Left ventricle myocardium inferior (tissue), 1 donor: Measurements from ENCODE around the gene TPRA1. TPM values are rescaled to one million over a fixed set of nuclear protein-coding genes. Genes with fewer than 3 reads are reported as not detected.

Source experiments
- DNase-seq: peaks from one replicate; pipeline ENCODE4 v3.0.0-alpha.2; 2020
- H3K27ac ChIP-seq: fragments of 200-600 bp; replicated peaks from 2 replicates; pipeline ENCODE4 v1.8.0; 2021
- H3K27me3 ChIP-seq: fragments of 200-600 bp; 2 replicates; pipeline ENCODE4 v1.8.0; 2021; ENCODE audit warnings: low read depth
- H3K36me3 ChIP-seq: fragments of 200-600 bp; 2 replicates; pipeline ENCODE4 v1.8.0; 2021
- H3K4me1 ChIP-seq: fragments of 200-600 bp; 2 replicates; pipeline ENCODE4 v1.8.0; 2021
- H3K4me3 ChIP-seq: fragments of 200-600 bp; 2 replicates; pipeline ENCODE4 v1.8.0; 2021; ENCODE audit warnings: mild to moderate bottlenecking, moderate library complexity
- H3K9me3 ChIP-seq: fragments of 200-600 bp; replicated peaks from 2 replicates; pipeline ENCODE4 v1.8.0; 2021
- CTCF ChIP-seq: fragments of 200-600 bp; IDR thresholded peaks from 2 replicates; pipeline ENCODE4 v1.8.0; 2021; ENCODE audit warnings: antibody characterized with exemption, mild to moderate bottlenecking, borderline replicate concordance
- intact Hi-C: fragments of 100-400 bp; cut with micrococcal nuclease; formaldehyde crosslinking; loops from one replicate; pipeline ENCODE4 v1.11.0; 2022
- total RNA-seq: library from RNA; stranded (reverse); fragmentation: NEBNext Ultra II Directional; extraction: Animal tissue kit (Norgen Biotek cat#: 25700); gene quantifications from one replicate; pipeline ENCODE4 v1.2.1, GENCODE V29; 2021
- donor health status: DM: no; HTN: yes; CAD: no; lungs with severe emphysema.

The TPRA1 gene
- total RNA-seq, 1 donor from 2014 or later = 17.4 TPM

- intact Hi-C loops = no loop called here
- Histone ChIP-seq H3K4me3 (no peak overlapping the region), H3K36me3 (peaks cover 8% of the 10 kb centered on the region), H3K4me1 (no peaks in the 10 kb centered on the region), H3K27ac (no peak overlapping the region), H3K27me3 (peaks cover 10% of the 10 kb centered on the region), H3K9me3 (no peaks in the 10 kb centered on the region)
- no peak for DNase-seq
- TF ChIP-seq CTCF = no peak
Measured at GRCh38 chr3:127565711-127566110, 24.8 kb downstream of the TPRA1 start.

GRCh38 chr3:127560051-127560787 is 30.3 kb downstream of the TPRA1 start:
- H3K4me1 ChIP-seq = no peaks in the 10 kb centered on the region
- no peak overlapping the region for H3K4me3 ChIP-seq
- TF ChIP-seq CTCF = no peak
- peaks cover 10% of the 10 kb centered on the region for H3K27me3 ChIP-seq
- H3K36me3 ChIP-seq = no peaks in the 10 kb centered on the region
- H3K27ac ChIP-seq = no peak overlapping the region
- intact Hi-C loops = no loop called here
- no peak for DNase-seq
- no peaks in the 10 kb centered on the region for H3K9me3 ChIP-seq

- no peak for TF ChIP-seq CTCF
- Histone ChIP-seq H3K36me3 (no peaks in the 10 kb centered on the region), H3K4me3 (no peak overlapping the region), H3K27ac (no peak overlapping the region), H3K27me3 (no peaks in the 10 kb centered on the region), H3K9me3 (no peaks in the 10 kb centered on the region), H3K4me1 (peaks cover 4% of the 10 kb centered on the region)
- no peak for DNase-seq
- intact Hi-C loops = no loop called here
Measured at GRCh38 chr3:127556565-127556964, 34.0 kb downstream of the TPRA1 start.

- Histone ChIP-seq H3K27me3 (no peaks in the 10 kb centered on the region), H3K9me3 (no peaks in the 10 kb centered on the region), H3K4me1 (peaks cover 4% of the 10 kb centered on the region), H3K36me3 (no peaks in the 10 kb centered on the region), H3K27ac (no peak overlapping the region), H3K4me3 (no peak overlapping the region)
- DNase-seq = no peak
- intact Hi-C loops = no loop called here
- TF ChIP-seq CTCF = no peak
Measured at GRCh38 chr3:127555108-127555507, 35.4 kb downstream of the TPRA1 start.

- H3K9me3 ChIP-seq = no peaks in the 10 kb centered on the region
- no peaks in the 10 kb centered on the region for H3K36me3 ChIP-seq
- peaks cover 11% of the 10 kb centered on the region for H3K4me1 ChIP-seq
- H3K4me3 ChIP-seq = no peak overlapping the region
- intact Hi-C loops = no loop called here
- no peak for DNase-seq
- no peak for TF ChIP-seq CTCF
- no peaks in the 10 kb centered on the region for H3K27me3 ChIP-seq
- no peak overlapping the region for H3K27ac ChIP-seq
Measured at GRCh38 chr3:127552038-127552437, 38.5 kb downstream of the TPRA1 start.
